Keratinocyte (primary cell): ENCODE measurements around the gene GAN. TPM values are rescaled to one million over a fixed set of nuclear protein-coding genes. Genes with fewer than 3 reads are reported as not detected.

Experiments
- DNase-seq: peaks from one replicate; pipeline ENCODE4 v3.0.0-alpha.2; 2011; ENCODE audit warnings: low read depth, missing footprints, low spot score
- FAIRE-seq: peaks from 2 replicates; lab custom pipeline; 2011; peaks lifted over from hg19 to GRCh38; lab: Jason Lieb, UNC
- H2AFZ ChIP-seq: 2 replicates; pipeline ENCODE4 v1.6.0; 2012; ENCODE audit warnings: low read length, control low read depth, inconsistent platforms; ENCODE audit not compliant: control insufficient read depth
- H3K27ac ChIP-seq: 2 replicates; pipeline ENCODE4 v1.5.1; 2011; ENCODE audit warnings: low read length; ENCODE audit not compliant: control insufficient read depth, insufficient read depth
- H3K27me3 ChIP-seq: 3 replicates; pipeline ENCODE4 v1.6.0; 2011; ENCODE audit warnings: low read length; ENCODE audit not compliant: control insufficient read depth, insufficient read depth; ENCODE audit errors: extremely low read depth
- H3K36me3 ChIP-seq, 2 experiments: 2 replicates in 1 of 2; 3 replicates in 1 of 2; pipeline ENCODE4 v1.5.1; 2011; ENCODE audit warnings: low read length in 2 of 2, mild to moderate bottlenecking in 1 of 2; ENCODE audit not compliant: control insufficient read depth in 2 of 2, insufficient read depth in 2 of 2; ENCODE audit errors: extremely low read depth in 1 of 2
- H3K4me1 ChIP-seq: 3 replicates; pipeline ENCODE4 v1.5.1; 2011; ENCODE audit warnings: low read length; ENCODE audit not compliant: control insufficient read depth, insufficient read depth; ENCODE audit errors: extremely low read depth
- H3K4me2 ChIP-seq: 3 replicates; pipeline ENCODE4 v1.6.0; 2011; ENCODE audit warnings: low read depth, low read length; ENCODE audit not compliant: control insufficient read depth, insufficient read depth; ENCODE audit errors: extremely low read depth
- H3K4me3 ChIP-seq, 3 experiments: fragments of 200-600 bp in 1 of 3; sonication (generic) in 1 of 3; 2 replicates in 2 of 3; 3 replicates in 1 of 3; pipeline ENCODE4 v1.5.1; 2011 to 2016; ENCODE audit warnings: low read length in 3 of 3, mild to moderate bottlenecking in 3 of 3, control low read depth in 2 of 3, inconsistent platforms in 1 of 3, low read depth in 1 of 3, mixed read lengths in 1 of 3, mixed run types in 1 of 3, moderate library complexity in 1 of 3; ENCODE audit not compliant: control insufficient read depth in 2 of 3, insufficient read depth in 2 of 3; ENCODE audit errors: extremely low read depth in 1 of 3
- H3K79me2 ChIP-seq: 2 replicates; pipeline ENCODE4 v1.6.0; 2012; ENCODE audit warnings: low read length; ENCODE audit not compliant: control insufficient read depth, insufficient read depth
- H3K9ac ChIP-seq: 3 replicates; pipeline ENCODE4 v1.6.0; 2011; ENCODE audit warnings: low read length; ENCODE audit not compliant: control insufficient read depth, insufficient read depth; ENCODE audit errors: extremely low read depth
- H3K9me1 ChIP-seq: 3 replicates; pipeline ENCODE4 v1.6.0; 2011; ENCODE audit warnings: low read length; ENCODE audit not compliant: control insufficient read depth, insufficient read depth; ENCODE audit errors: extremely low read depth
- H3K9me3 ChIP-seq: 2 replicates; pipeline ENCODE4 v1.5.1; 2012; ENCODE audit warnings: low read depth, low read length; ENCODE audit not compliant: control insufficient read depth
- H4K20me1 ChIP-seq: 3 replicates; pipeline ENCODE4 v1.6.0; 2011; ENCODE audit warnings: low read length; ENCODE audit not compliant: control insufficient read depth, insufficient read depth; ENCODE audit errors: extremely low read depth
- EZH2 ChIP-seq: IDR thresholded peaks from one replicate; pipeline ENCODE4 v1.6.1; 2012; ENCODE audit warnings: inconsistent platforms, mild to moderate bottlenecking, low read length, moderate library complexity
- dilution Hi-C: fragments of 300-500 bp; cut with MboI; formaldehyde crosslinking; loops from one replicate; pipeline ENCODE4 v1.7.0; 2020; ENCODE audit warnings: low sequenced_read_pairs; ENCODE audit not compliant: extremely low pct_ligation_motif_present
- polyA plus RNA-seq, 5 experiments: library from polyadenylated mRNA; depleted of rRNA in 3 of 5; stranded (reverse) in 3 of 5; stranded (forward) in 1 of 5; unstranded in 1 of 5; fragments of >200 nt; gene quantifications; 1 replicate in 1 of 5; 2 replicates in 3 of 5; 3 replicates in 1 of 5; pipeline versions ENCODE4 v1.2.1 to v1.2.3, GENCODE V29; 2011 to 2012; ENCODE audit warnings: missing spikeins in 2 of 5, low read depth in 1 of 5, low replicate concordance in 1 of 5
- TF ChIP-seq, protein P1 (sequence below), 3 experiments: IDR thresholded peaks in 1 of 3; conservative IDR thresholded peaks in 1 of 3; optimal IDR thresholded peaks in 1 of 3; 2 replicates in 2 of 3; 3 replicates in 1 of 3; pipeline versions ENCODE3 to v1.5.1; 2011; ENCODE audit warnings: low read length in 3 of 3, mild to moderate bottlenecking in 3 of 3, moderate library complexity in 2 of 3, control low read depth in 1 of 3, inconsistent platforms in 1 of 3; ENCODE audit not compliant: insufficient read depth in 2 of 3; ENCODE audit errors: extremely low read depth in 1 of 3

GAN gene
- polyA plus RNA-seq, 1 donor (not counting 4 experiments of a cell fraction or from before 2014, with no cell fraction given) = 6.5 TPM

DNA sequence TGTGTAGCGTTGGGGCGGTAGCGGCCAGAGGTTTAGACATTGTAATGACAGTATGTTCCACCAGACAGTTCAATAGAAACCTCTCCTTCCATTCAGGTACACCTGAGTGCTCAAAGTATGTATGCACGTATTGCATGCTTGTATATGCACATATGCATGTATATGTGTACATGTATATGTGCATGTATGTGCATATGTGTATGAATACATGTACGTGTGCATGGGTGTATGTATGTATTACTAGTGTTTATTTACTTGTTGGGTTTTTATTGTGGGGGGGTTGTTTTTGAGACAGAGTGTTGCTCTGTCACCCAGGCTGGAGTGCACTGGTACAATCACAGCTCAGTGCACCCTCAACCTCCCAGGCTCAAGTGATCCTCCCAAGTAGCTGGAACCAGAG, 46.3 kb upstream of the GAN start:
- Histone ChIP-seq H4K20me1 (peaks cover 2% of the 10 kb centered on the region), H3K27ac (no peak overlapping the region), H3K36me3 (no peaks in the 10 kb centered on the region), H2AFZ (no peak overlapping the region), H3K79me2 (no peaks in the 10 kb centered on the region), H3K27me3 (no peaks in the 10 kb centered on the region), H3K9ac (no peak overlapping the region), H3K4me3 (no peak overlapping the region), H3K9me1 (peaks cover 6% of the 10 kb centered on the region), H3K4me1 (peaks cover 11% of the 10 kb centered on the region), H3K4me2 (no peak overlapping the region), H3K9me3 (no peaks in the 10 kb centered on the region)
- DNase-seq (no peak), FAIRE-seq (no peak)
- TF ChIP-seq EZH2 = no peak
- TF ChIP-seq, protein P1, sequence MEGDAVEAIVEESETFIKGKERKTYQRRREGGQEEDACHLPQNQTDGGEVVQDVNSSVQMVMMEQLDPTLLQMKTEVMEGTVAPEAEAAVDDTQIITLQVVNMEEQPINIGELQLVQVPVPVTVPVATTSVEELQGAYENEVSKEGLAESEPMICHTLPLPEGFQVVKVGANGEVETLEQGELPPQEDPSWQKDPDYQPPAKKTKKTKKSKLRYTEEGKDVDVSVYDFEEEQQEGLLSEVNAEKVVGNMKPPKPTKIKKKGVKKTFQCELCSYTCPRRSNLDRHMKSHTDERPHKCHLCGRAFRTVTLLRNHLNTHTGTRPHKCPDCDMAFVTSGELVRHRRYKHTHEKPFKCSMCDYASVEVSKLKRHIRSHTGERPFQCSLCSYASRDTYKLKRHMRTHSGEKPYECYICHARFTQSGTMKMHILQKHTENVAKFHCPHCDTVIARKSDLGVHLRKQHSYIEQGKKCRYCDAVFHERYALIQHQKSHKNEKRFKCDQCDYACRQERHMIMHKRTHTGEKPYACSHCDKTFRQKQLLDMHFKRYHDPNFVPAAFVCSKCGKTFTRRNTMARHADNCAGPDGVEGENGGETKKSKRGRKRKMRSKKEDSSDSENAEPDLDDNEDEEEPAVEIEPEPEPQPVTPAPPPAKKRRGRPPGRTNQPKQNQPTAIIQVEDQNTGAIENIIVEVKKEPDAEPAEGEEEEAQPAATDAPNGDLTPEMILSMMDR (optimal IDR thresholded peaks at IDR 0.05 in 1 of 3, IDR thresholded peaks at IDR 0.05 in 1 of 3, conservative IDR thresholded peaks at IDR 0.05 in 1 of 3; ENCODE audit: extremely low read depth in 1 of 3, insufficient read depth in 2 of 3, low read length in 3 of 3) = no peak
- dilution Hi-C loops = no loop called here

DNA sequence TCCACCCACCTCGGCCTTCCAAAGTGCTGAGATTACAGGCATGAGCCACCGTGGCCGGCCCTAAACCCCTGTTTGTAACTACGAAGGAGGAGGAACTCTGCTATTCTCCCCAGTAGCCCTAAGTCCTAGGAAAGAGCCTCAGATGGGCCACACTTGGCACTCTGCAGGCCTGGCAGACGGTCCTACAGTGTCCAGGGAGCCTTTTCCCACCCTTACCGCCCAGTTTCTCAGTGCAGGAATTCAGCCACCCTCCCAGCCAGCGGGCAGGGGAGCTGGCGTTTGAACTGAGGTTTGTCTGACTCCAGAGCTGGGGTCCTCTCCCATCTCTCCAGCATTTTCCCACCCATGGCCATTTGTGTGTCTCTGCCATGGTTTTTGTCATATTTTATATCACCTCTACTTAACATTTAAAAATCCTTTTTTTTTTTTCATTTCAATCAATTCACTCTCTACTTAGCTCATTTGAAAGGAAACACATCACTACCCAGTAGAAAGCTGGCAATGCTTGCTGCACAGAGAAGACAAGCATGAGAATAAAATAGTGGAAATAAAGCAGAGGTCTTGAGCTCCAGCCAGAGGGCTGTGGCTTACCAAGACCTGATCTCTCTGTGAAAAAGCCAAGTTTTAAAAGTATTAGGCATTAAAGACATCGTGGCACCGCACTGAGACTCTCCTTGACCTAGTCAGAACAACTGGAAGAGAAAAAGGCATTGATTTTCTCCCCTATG, 41.4 kb upstream of the GAN start:
- Histone ChIP-seq H3K79me2 (no peaks in the 10 kb centered on the region), H4K20me1 (no peaks in the 10 kb centered on the region), H3K9me3 (no peaks in the 10 kb centered on the region), H3K4me2 (no peak overlapping the region), H3K27ac (no peak overlapping the region), H3K27me3 (no peaks in the 10 kb centered on the region), H3K4me3 (no peak overlapping the region), H3K36me3 (no peaks in the 10 kb centered on the region), H2AFZ (no peak overlapping the region), H3K9ac (no peak overlapping the region), H3K9me1 (no peaks in the 10 kb centered on the region), H3K4me1 (peaks cover 7% of the 10 kb centered on the region)
- dilution Hi-C loops = no loop called here
- FAIRE-seq (no peak), DNase-seq (no peak)
- TF ChIP-seq, protein P1 (optimal IDR thresholded peaks at IDR 0.05 in 1 of 3, IDR thresholded peaks at IDR 0.05 in 1 of 3, conservative IDR thresholded peaks at IDR 0.05 in 1 of 3; ENCODE audit: extremely low read depth in 1 of 3, insufficient read depth in 2 of 3, low read length in 3 of 3) = no peak
- TF ChIP-seq EZH2 = no peak
